Endodermal cell (in vitro differentiated cells): ENCODE data around the gene C2CD3. TPM values are rescaled to one million over a fixed set of nuclear protein-coding genes. Genes with fewer than 3 reads are reported as not detected.
"Not testable (repeated sequence)": the region's sequence is repeated elsewhere in the genome, so short reads cannot be mapped to it uniquely, and the experiment has no call there.

ENCODE experiments used
- DNase-seq: peaks from one replicate; pipeline ENCODE4 v3.0.0-alpha.2; 2017
- H3K27ac ChIP-seq: 2 replicates; pipeline ENCODE4 v1.5.1; 2013; ENCODE audit warnings: mild to moderate bottlenecking, low read depth, low read length, moderate library complexity
- H3K27me3 ChIP-seq: 2 replicates; pipeline ENCODE4 v1.6.1; 2013; ENCODE audit warnings: mild to moderate bottlenecking, low read length, moderate library complexity; ENCODE audit not compliant: insufficient read depth, control insufficient read depth, poor library complexity, severe bottlenecking
- H3K36me3 ChIP-seq: 2 replicates; pipeline ENCODE4 v1.7.0; 2013; ENCODE audit warnings: mild to moderate bottlenecking, low read length, moderate library complexity; ENCODE audit not compliant: control insufficient read depth, insufficient read depth
- H3K4me1 ChIP-seq: one replicate; pipeline ENCODE4 v1.7.0; 2013; ENCODE audit warnings: low read length; ENCODE audit not compliant: control insufficient read depth, insufficient read depth
- H3K4me3 ChIP-seq: 2 replicates; pipeline ENCODE4 v1.5.1; 2013; ENCODE audit warnings: mild to moderate bottlenecking, low read length, moderate library complexity
- H3K9ac ChIP-seq: 2 replicates; pipeline ENCODE4 v1.6.1; 2013; ENCODE audit warnings: mild to moderate bottlenecking, low read length, moderate library complexity; ENCODE audit not compliant: poor library complexity, severe bottlenecking; ENCODE audit errors: extremely low read depth
- H3K9me3 ChIP-seq: 2 replicates; pipeline ENCODE4 v1.6.1; 2013; ENCODE audit warnings: mild to moderate bottlenecking, low read length, moderate library complexity; ENCODE audit not compliant: control insufficient read depth
- H3K27ac Mint-ChIP-seq: 2 replicates; pipeline ENCODE4 v1.8.0; 2020; ENCODE audit warnings: mixed read lengths
- H3K27me3 Mint-ChIP-seq: 2 replicates; pipeline ENCODE4 v1.8.0; 2021; ENCODE audit warnings: mild to moderate bottlenecking, mixed read lengths; ENCODE audit not compliant: insufficient read depth
- H3K36me3 Mint-ChIP-seq: 2 replicates; pipeline ENCODE4 v1.8.0; 2020; ENCODE audit warnings: low read depth, mixed read lengths
- H3K4me1 Mint-ChIP-seq: 2 replicates; pipeline ENCODE4 v1.8.0; 2020; ENCODE audit warnings: mixed read lengths
- H3K4me3 Mint-ChIP-seq: 2 replicates; pipeline ENCODE4 v1.8.0; 2020; ENCODE audit warnings: mild to moderate bottlenecking, moderate library complexity, mixed read lengths
- H3K9me3 Mint-ChIP-seq: 2 replicates; pipeline ENCODE4 v1.8.0; 2020; ENCODE audit warnings: mild to moderate bottlenecking, mixed read lengths
- WGBS, 2 experiments: methylation state at CpG; one replicate each; pipeline versions ENCODE4 v1.1.5 to v1.1.7; 2013; ENCODE audit warnings: missing lambda C conversion rate in 2 of 2, mixed read lengths in 1 of 2; ENCODE audit not compliant: insufficient coverage in 1 of 2, insufficient read length in 1 of 2; 5-methylcytosine and 5-hydroxymethylcytosine counted together
- total RNA-seq, 2 donors: library from RNA; stranded (reverse); fragmentation: NEBNext Ultra II Directional in 1 of 2; extraction: Animal tissue kit (Norgen Biotek cat#: 25700) in 1 of 2; gene quantifications; 2 replicates in 1 of 2; 3 replicates in 1 of 2; pipeline ENCODE4 v1.2.1, GENCODE V29; 2021
- TF ChIP-seq, protein P1 (sequence below): fragments of 200-600 bp; sonication (generic); conservative IDR thresholded peaks from 2 replicates; pipeline ENCODE4 v1.5.0; 2021; ENCODE audit warnings: antibody characterized with exemption, mild to moderate bottlenecking

C2CD3 gene
- total RNA-seq, 2 donors from 2014 or later, result 31.0 to 34.2 TPM

DNA sequence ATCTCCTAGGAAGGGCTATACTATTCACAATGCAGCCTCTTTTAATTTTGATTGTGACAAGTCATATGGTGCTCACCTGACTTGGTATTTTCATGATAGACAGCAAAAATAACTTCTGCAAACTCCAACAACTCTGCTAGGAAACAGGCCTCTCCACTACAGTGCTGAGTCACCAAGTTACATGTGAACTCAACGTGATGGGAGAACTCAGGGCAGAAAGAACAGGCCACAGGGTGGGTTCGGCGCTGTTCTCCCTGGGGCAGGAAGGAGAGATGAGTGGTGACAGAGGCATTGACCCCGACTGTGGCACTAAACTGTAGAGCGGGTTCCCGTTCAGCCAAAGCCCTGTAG lies 85.3 kb downstream of the C2CD3 start:
- Histone ChIP-seq H3K27ac (no peak overlapping the region), H3K4me1 (no peaks in the 10 kb centered on the region), H3K9me3 (no peaks in the 10 kb centered on the region), H3K36me3 (peaks cover 31% of the 10 kb centered on the region), H3K9ac (no peak overlapping the region), H3K27me3 (no peaks in the 10 kb centered on the region), H3K4me3 (no peak overlapping the region)
- Mint-ChIP-seq H3K36me3 (peaks cover 38% of the 10 kb centered on the region), H3K9me3 (peaks cover 8% of the 10 kb centered on the region), H3K4me1 (no peaks in the 10 kb centered on the region), H3K27ac (no peak overlapping the region), H3K27me3 (no peaks in the 10 kb centered on the region), H3K4me3 (no peak overlapping the region)
- WGBS, 2 experiments, result 89% methylated on average over 4 of the region's 6 CpGs; no CpG with 5 or more reads in 1 of the 2 experiments
- TF ChIP-seq, protein P1, sequence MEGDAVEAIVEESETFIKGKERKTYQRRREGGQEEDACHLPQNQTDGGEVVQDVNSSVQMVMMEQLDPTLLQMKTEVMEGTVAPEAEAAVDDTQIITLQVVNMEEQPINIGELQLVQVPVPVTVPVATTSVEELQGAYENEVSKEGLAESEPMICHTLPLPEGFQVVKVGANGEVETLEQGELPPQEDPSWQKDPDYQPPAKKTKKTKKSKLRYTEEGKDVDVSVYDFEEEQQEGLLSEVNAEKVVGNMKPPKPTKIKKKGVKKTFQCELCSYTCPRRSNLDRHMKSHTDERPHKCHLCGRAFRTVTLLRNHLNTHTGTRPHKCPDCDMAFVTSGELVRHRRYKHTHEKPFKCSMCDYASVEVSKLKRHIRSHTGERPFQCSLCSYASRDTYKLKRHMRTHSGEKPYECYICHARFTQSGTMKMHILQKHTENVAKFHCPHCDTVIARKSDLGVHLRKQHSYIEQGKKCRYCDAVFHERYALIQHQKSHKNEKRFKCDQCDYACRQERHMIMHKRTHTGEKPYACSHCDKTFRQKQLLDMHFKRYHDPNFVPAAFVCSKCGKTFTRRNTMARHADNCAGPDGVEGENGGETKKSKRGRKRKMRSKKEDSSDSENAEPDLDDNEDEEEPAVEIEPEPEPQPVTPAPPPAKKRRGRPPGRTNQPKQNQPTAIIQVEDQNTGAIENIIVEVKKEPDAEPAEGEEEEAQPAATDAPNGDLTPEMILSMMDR, result no peak
- no peak for DNase-seq

DNA sequence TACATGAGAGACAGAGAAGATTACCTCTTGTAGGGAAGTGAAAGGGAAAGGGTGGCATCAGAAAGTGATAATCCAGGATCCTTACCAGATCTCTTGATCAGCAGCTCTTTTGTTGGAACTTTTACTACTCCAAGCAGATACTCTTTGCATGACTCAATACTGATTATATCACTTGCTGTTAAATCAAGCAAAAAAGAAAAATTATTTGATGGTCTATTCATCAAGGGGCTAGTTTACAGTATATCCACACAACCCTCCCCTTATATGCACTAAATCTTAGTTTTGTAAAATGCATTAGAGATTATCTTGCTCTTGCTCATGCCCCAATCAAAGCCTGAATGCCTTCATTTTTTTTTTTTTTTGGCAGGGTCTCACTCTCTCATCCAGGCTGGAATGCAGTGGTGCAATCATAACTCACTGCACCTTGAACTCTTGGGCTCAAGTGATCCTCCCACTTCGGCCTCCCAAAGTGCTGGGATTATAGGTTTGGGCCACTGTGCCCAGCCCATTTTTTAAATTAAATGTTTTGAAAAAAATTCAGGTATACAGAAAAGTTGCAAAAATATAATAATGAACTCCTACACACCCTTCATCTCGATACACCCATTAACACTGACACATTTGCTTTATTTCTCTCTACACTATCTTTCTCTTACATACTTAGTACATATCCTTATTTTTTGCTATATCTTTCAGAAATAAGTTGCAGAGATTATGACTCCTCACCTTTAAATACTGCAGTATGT lies 85.8 kb downstream of the C2CD3 start:
- H3K4me3 ChIP-seq, result no peak overlapping the region
- H3K27me3 ChIP-seq, result no peaks in the 10 kb centered on the region
- no peaks in the 10 kb centered on the region for H3K4me1 ChIP-seq
- peaks cover 26% of the 10 kb centered on the region for H3K36me3 ChIP-seq
- TF ChIP-seq, protein P1, result no peak
- H3K4me3 Mint-ChIP-seq, result no peak overlapping the region
- H3K27me3 Mint-ChIP-seq, result no peaks in the 10 kb centered on the region
- no peak overlapping the region for H3K9ac ChIP-seq
- H3K4me1 Mint-ChIP-seq, result no peaks in the 10 kb centered on the region
- H3K9me3 ChIP-seq, result no peaks in the 10 kb centered on the region
- H3K27ac Mint-ChIP-seq, result no peak overlapping the region
- WGBS, 2 experiments, result 89 to 100% methylated on average over 1 to 2 of the region's 2 CpGs
- H3K27ac ChIP-seq, result no peak overlapping the region
- H3K9me3 Mint-ChIP-seq, result peaks cover 8% of the 10 kb centered on the region
- peaks cover 38% of the 10 kb centered on the region for H3K36me3 Mint-ChIP-seq
- DNase-seq, result no peak

DNA sequence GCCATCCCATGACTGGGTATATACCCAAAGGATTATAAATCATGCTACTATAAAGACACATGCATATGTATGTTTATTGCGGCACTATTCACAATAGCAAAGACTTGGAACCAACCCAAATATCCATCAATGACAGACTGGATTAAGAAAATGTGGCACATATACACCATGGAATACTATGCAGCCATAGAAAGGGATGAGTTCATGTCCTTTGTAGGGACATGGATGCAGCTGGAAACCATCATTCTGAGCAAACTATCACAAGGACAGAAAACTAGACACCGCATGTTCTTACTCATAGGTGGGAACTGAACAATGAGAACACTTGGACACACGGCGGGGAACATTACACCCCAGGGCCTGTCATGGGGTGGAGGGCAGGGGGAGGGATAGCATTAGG lies 86.9 kb downstream of the C2CD3 start:
- not testable (repeated sequence) for H3K9me3 ChIP-seq, H3K4me1 Mint-ChIP-seq, H3K9me3 Mint-ChIP-seq, H3K4me3 Mint-ChIP-seq, H3K9ac ChIP-seq, H3K4me3 ChIP-seq, H3K27me3 Mint-ChIP-seq, H3K27ac Mint-ChIP-seq, H3K4me1 ChIP-seq, H3K27ac ChIP-seq, H3K27me3 ChIP-seq, DNase-seq
- 93 to 98% methylated on average over 3 of the region's 4 CpGs for WGBS, 2 experiments
- H3K36me3 Mint-ChIP-seq, result peaks cover 38% of the 10 kb centered on the region
- H3K36me3 ChIP-seq, result peaks cover 18% of the 10 kb centered on the region
